MM.1S (cell line): ENCODE measurements around the gene SCNN1B.

ENCODE experiments used
- DNase-seq: peaks from one replicate; pipeline ENCODE4 v3.0.0-alpha.2; 2015
- H2AFZ ChIP-seq: fragments of 300-600 bp; sonication (generic); 2 replicates; pipeline ENCODE4 v1.6.0; 2016; ENCODE audit warnings: antibody characterized with exemption, low read length
- H3F3A ChIP-seq: fragments of 300-600 bp; sonication (generic); 2 replicates; pipeline ENCODE4 v1.6.1; 2016; ENCODE audit warnings: mild to moderate bottlenecking, antibody characterized with exemption, low read length, moderate library complexity, mixed read lengths; ENCODE audit not compliant: insufficient read depth
- H3K27ac ChIP-seq: fragments of 300-600 bp; sonication (generic); 2 replicates; pipeline ENCODE4 v1.5.1; 2016; ENCODE audit warnings: mild to moderate bottlenecking, low read length
- H3K27me3 ChIP-seq: fragments of 300-600 bp; sonication (generic); replicated peaks from 2 replicates; pipeline ENCODE4 v1.6.0; 2016; ENCODE audit warnings: low read length; ENCODE audit not compliant: insufficient read depth
- H3K36me3 ChIP-seq: fragments of 300-600 bp; sonication (generic); replicated peaks from 2 replicates; pipeline ENCODE4 v1.6.1; 2016; ENCODE audit warnings: mild to moderate bottlenecking, low read length, mixed read lengths; ENCODE audit not compliant: insufficient read depth
- H3K4me1 ChIP-seq: fragments of 300-600 bp; sonication (generic); 2 replicates; pipeline ENCODE4 v1.6.1; 2016; ENCODE audit warnings: low read length, mixed read lengths
- H3K4me2 ChIP-seq: fragments of 300-600 bp; sonication (generic); 2 replicates; pipeline ENCODE4 v1.6.0; 2016; ENCODE audit warnings: low read depth, low read length
- H3K4me3 ChIP-seq: fragments of 300-600 bp; sonication (generic); 2 replicates; pipeline ENCODE4 v1.5.1; 2016; ENCODE audit warnings: low read length, mixed read lengths
- H3K79me2 ChIP-seq: fragments of 300-600 bp; sonication (generic); 2 replicates; pipeline ENCODE4 v1.6.1; 2016; ENCODE audit warnings: mixed run types, low read length, mixed read lengths
- H3K9ac ChIP-seq: fragments of 300-600 bp; sonication (generic); 2 replicates; pipeline ENCODE4 v1.6.1; 2016; ENCODE audit warnings: low read length, mixed read lengths
- H3K9me2 ChIP-seq: fragments of 300-600 bp; sonication (generic); replicated peaks from 2 replicates; pipeline ENCODE4 v1.6.1; 2016; ENCODE audit warnings: mild to moderate bottlenecking, low read length, mixed read lengths; ENCODE audit not compliant: insufficient read depth
- H3K9me3 ChIP-seq: fragments of 300-600 bp; sonication (generic); replicated peaks from 2 replicates; pipeline ENCODE4 v1.6.1; 2016; ENCODE audit warnings: mild to moderate bottlenecking, low read length, mixed read lengths; ENCODE audit not compliant: insufficient read depth
- H4K20me1 ChIP-seq: fragments of 300-600 bp; sonication (generic); 2 replicates; pipeline ENCODE4 v1.6.1; 2016; ENCODE audit warnings: mild to moderate bottlenecking, low read length, moderate library complexity, mixed read lengths; ENCODE audit not compliant: insufficient read depth
- EZH2 ChIP-seq: fragments of 300-600 bp; sonication (generic); optimal IDR thresholded peaks from 2 replicates; pipeline ENCODE3; 2017; ENCODE audit warnings: low read depth, mild to moderate bottlenecking, antibody characterized with exemption, low read length, mixed read lengths
- EZH2phosphoT487 ChIP-seq: fragments of 300-600 bp; sonication (generic); IDR thresholded peaks from 2 replicates; pipeline ENCODE4 v1.6.1; 2018; ENCODE audit warnings: antibody characterized with exemption, low read length
- TF ChIP-seq, protein P1 (sequence below): fragments of 300-600 bp; sonication (generic); IDR thresholded peaks from 2 replicates; pipeline ENCODE4 v1.5.1; 2016; ENCODE audit warnings: antibody characterized with exemption, low read length, mixed read lengths

SCNN1B gene

DNA sequence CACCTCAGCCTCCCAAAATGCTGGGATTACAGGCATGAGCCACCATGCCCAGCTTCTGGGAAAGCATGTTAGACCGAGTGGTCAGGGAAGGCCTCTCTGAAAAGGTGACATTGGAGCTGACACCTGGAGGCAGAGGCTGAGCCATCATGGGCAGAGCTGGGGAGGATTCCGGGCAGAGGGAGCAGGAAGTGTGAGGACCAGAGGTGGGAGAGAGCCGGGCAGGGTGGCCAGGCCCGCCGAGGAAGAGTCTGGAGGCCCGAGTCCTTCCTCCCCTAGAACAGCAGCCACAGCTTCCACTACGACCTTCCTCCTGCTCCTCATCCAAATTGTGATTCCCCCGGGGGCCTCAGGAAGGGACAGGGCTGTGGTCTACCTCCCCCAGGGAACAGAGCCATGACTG lies 76.2 kb downstream of the SCNN1B start:
- TF ChIP-seq, protein P1, sequence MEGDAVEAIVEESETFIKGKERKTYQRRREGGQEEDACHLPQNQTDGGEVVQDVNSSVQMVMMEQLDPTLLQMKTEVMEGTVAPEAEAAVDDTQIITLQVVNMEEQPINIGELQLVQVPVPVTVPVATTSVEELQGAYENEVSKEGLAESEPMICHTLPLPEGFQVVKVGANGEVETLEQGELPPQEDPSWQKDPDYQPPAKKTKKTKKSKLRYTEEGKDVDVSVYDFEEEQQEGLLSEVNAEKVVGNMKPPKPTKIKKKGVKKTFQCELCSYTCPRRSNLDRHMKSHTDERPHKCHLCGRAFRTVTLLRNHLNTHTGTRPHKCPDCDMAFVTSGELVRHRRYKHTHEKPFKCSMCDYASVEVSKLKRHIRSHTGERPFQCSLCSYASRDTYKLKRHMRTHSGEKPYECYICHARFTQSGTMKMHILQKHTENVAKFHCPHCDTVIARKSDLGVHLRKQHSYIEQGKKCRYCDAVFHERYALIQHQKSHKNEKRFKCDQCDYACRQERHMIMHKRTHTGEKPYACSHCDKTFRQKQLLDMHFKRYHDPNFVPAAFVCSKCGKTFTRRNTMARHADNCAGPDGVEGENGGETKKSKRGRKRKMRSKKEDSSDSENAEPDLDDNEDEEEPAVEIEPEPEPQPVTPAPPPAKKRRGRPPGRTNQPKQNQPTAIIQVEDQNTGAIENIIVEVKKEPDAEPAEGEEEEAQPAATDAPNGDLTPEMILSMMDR, result no peak
- TF ChIP-seq EZH2 (no peak), EZH2phosphoT487 (no peak)
- H3K27me3 ChIP-seq, result no peaks in the 10 kb centered on the region

DNA sequence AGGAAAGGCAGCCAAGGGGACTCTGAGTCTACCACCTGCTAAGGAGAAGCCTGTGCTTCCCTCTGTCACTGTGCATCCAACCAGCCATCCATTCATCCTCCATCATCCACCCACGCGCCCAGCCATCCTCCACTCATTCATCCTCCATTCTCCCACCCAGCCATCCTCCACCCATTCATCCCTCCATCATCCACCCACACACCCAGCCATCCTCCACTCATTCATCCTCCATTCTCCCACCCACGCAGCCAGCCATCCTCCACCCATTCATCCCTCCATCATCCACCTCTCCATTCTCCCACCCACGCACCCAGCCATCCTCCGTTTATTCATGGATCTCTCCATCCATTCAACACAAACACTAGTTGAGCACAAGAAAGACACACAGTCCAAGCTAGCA lies 76.8 kb downstream of the SCNN1B start:
- DNase-seq, result no peak
- no peaks in the 10 kb centered on the region for H4K20me1 ChIP-seq
- no peaks in the 10 kb centered on the region for H3K36me3 ChIP-seq
- no peak overlapping the region for H3K27ac ChIP-seq
- H3K4me1 ChIP-seq, result no peaks in the 10 kb centered on the region
- no peaks in the 10 kb centered on the region for H3K9me2 ChIP-seq
- no peak overlapping the region for H2AFZ ChIP-seq
- H3K79me2 ChIP-seq, result no peaks in the 10 kb centered on the region
- H3K4me2 ChIP-seq, result no peak overlapping the region
- no peak overlapping the region for H3K9ac ChIP-seq
- no peak overlapping the region for H3K4me3 ChIP-seq
- no peaks in the 10 kb centered on the region for H3K9me3 ChIP-seq
- H3K27me3 ChIP-seq, result no peaks in the 10 kb centered on the region
- no peaks in the 10 kb centered on the region for H3F3A ChIP-seq
- TF ChIP-seq EZH2 (no peak), EZH2phosphoT487 (no peak)
- TF ChIP-seq, protein P1, result no peak

More for the DNA sequence above, 76.2 kb downstream of the SCNN1B start:
- no peaks in the 10 kb centered on the region for H4K20me1 ChIP-seq
- H3K79me2 ChIP-seq, result no peaks in the 10 kb centered on the region
- no peak overlapping the region for H3K4me2 ChIP-seq
- DNase-seq, result no peak
- no peaks in the 10 kb centered on the region for H3F3A ChIP-seq
- no peak overlapping the region for H3K4me3 ChIP-seq
- no peak overlapping the region for H3K27ac ChIP-seq
- H2AFZ ChIP-seq, result no peak overlapping the region
- H3K9me2 ChIP-seq, result no peaks in the 10 kb centered on the region
- H3K36me3 ChIP-seq, result no peaks in the 10 kb centered on the region
- H3K4me1 ChIP-seq, result no peaks in the 10 kb centered on the region
- no peaks in the 10 kb centered on the region for H3K9me3 ChIP-seq
- H3K9ac ChIP-seq, result no peak overlapping the region

DNA sequence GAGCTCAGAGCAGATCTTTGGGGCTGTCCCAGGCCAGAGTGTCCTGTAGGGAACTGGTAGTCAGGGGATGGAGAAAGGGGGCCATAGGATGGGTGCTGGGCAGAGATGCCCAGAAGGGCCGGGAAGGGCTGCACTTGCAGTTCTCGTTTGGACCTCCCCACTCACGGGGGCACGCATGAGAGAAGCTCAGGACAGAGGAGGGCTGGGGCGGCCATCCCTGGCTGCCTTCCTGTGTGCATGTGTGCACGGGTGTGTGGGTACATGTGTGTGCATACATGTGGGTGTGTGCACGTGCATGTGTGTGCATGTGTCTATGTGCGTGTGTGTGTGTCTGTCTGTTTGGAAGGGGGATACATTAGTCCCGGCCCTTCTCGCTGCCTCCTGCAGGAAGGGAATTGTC lies 77.6 kb downstream of the SCNN1B start:
- H3K9ac ChIP-seq, result no peak overlapping the region
- no peak overlapping the region for H2AFZ ChIP-seq
- H4K20me1 ChIP-seq, result no peaks in the 10 kb centered on the region

More for the DNA sequence above, 77.6 kb downstream of the SCNN1B start:
- Histone ChIP-seq H3K27me3 (no peaks in the 10 kb centered on the region), H3K36me3 (no peaks in the 10 kb centered on the region), H3K4me2 (no peak overlapping the region), H3K79me2 (no peaks in the 10 kb centered on the region), H3K4me3 (no peak overlapping the region), H3F3A (no peaks in the 10 kb centered on the region), H3K4me1 (no peaks in the 10 kb centered on the region), H3K9me2 (no peaks in the 10 kb centered on the region), H3K27ac (no peak overlapping the region), H3K9me3 (no peaks in the 10 kb centered on the region)
- DNase-seq, result no peak
- TF ChIP-seq EZH2, result no peak
- TF ChIP-seq, protein P1, result no peak
- TF ChIP-seq EZH2phosphoT487, result no peak
